Immature natural killer cell (primary cell): ENCODE results near the gene ADAMTSL2. TPM values are rescaled to one million over a fixed set of nuclear protein-coding genes. Genes with fewer than 3 reads are reported as not detected.

Source experiments
- DNase-seq, 3 donors: peaks; one replicate each; pipeline ENCODE4 v3.0.0; 2022; ENCODE audit warnings: mixed read lengths in 1 of 3
- H3K27ac Mint-ChIP-seq, 6 donors: one replicate each; pipeline ENCODE4 v1.8.0; 2020; ENCODE audit warnings: mixed read lengths in 6 of 6, mild to moderate bottlenecking in 5 of 6, inconsistent platforms in 4 of 6, moderate library complexity in 3 of 6
- H3K27me3 Mint-ChIP-seq, 3 donors: one replicate each; pipeline ENCODE4 v1.8.0; 2020 to 2021; ENCODE audit warnings: low read depth in 3 of 3, mild to moderate bottlenecking in 3 of 3, mixed read lengths in 3 of 3, moderate library complexity in 3 of 3, inconsistent platforms in 1 of 3
- H3K36me3 Mint-ChIP-seq, 3 donors: one replicate each; pipeline ENCODE4 v1.8.0; 2020; ENCODE audit warnings: mixed read lengths in 3 of 3, inconsistent platforms in 2 of 3, mild to moderate bottlenecking in 2 of 3
- H3K4me1 Mint-ChIP-seq, 2 donors: one replicate each; pipeline ENCODE4 v1.8.0; 2020; ENCODE audit warnings: inconsistent platforms in 2 of 2, mild to moderate bottlenecking in 2 of 2, mixed read lengths in 2 of 2, moderate library complexity in 1 of 2
- H3K4me3 Mint-ChIP-seq, 5 donors: one replicate each; pipeline ENCODE4 v1.8.0; 2020; ENCODE audit warnings: mild to moderate bottlenecking in 5 of 5, mixed read lengths in 5 of 5, inconsistent platforms in 3 of 5, moderate library complexity in 3 of 5
- H3K9me3 Mint-ChIP-seq, 6 donors: one replicate each; pipeline ENCODE4 v1.8.0; 2020; ENCODE audit warnings: mild to moderate bottlenecking in 6 of 6, mixed read lengths in 6 of 6, inconsistent platforms in 4 of 6, moderate library complexity in 3 of 6
- polyA plus RNA-seq, 3 donors: library from polyadenylated mRNA; unstranded; fragments of 300-500 nt; fragmentation: Illumina TruSeq; gene quantifications; one replicate each; pipeline ENCODE4 v1.2.3, GENCODE V29; 2021

Gene ADAMTSL2
- polyA plus RNA-seq, 3 donors from 2014 or later = not detected

DNA sequence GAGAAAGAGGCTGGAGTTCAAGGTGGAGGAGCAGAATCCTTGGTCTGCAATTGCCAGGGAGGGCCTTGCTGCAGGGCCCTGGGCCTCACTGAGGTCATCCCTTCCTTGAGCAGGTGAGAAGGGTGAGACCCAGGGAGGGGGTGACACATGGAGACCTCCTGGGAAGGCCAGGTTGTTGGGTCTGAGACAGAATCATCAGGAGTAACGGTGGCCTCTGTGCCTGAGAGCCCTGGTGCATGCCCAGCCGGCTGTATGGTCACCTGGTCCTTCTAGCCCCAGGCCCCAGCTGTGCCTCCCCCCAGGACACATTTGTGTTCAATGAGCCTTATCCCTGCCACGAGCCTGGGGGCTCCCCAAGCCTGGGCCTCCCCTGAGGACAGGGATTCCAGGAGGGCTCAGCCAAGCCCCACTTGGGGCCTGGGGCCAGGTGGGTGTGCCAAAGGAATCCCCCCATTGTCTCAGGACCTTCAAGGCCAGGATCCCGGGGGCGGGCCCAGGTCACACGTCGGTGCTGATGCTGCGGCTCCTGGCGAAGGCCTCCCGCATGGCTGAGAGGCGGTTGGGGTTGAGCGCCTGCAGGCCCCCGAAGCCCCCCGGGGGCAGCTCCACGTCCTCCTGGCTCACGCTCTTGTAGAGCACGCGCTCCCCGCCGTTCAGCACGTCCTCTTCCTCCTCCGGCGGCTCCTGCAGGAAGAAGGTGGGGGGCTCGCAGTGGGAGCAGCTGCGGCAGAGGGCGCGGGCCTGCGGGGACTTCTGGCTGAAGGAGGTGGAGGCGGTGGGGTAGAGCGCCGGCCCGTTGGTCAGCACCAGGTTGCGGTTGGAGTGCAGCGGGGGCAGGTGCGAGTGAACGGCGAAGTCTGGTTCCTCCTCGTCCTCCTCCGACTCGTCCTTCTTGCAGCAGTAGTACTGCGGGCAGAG, 44.3 kb downstream of the ADAMTSL2 start:
- no peak overlapping the region for H3K27ac Mint-ChIP-seq
- H3K27me3 Mint-ChIP-seq = peaks cover 5 to 9% (median 8%) of the 10 kb centered on the region in 3 donors
- no peaks in the 10 kb centered on the region for H3K9me3 Mint-ChIP-seq
- H3K4me1 Mint-ChIP-seq = peaks cover 0 to 2% of the 10 kb centered on the region in 2 donors
- no peak overlapping the region for H3K4me3 Mint-ChIP-seq
- DNase-seq = no peak
- no peaks in the 10 kb centered on the region for H3K36me3 Mint-ChIP-seq

DNA sequence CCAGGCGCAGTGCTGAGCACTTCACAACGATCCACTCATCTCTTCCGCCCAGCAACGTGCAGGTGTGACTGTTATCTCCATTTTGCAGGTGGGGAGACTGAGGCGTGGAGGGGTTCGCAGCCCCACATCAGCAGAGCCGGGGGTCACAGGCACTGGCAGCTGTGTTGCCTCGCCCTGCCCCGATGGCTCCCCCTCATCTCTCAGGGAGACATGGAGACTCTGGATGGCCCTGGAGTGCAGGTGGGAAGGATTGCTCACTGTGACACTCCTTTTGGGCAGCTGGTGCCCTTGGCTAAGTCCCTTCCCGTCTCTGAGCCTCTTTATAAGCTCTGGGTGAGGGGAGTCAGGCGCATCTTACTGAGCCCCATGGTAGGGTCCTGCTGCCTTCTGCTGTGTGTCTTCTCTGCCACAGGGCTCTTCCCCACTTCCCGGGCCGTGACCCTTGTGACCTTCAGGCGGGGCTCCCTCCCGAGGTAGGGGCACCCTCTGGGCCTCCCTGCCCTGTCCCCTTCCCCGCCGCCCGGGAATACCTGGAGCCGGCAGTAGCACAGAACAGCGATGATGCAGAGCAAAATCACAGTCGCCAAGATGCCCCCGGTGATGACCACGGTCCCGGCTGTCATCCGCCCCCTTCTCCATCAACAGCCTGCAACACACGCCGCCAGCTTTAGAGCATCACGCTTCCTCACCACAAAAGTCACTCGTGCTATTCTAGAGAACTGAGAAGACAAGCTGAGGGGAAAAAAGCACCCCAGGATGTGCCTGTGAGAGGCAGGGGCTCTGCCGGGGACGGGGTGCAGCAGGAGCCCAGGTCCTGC, 45.3 kb downstream of the ADAMTSL2 start:
- peaks cover 7 to 11% (median 9%) of the 10 kb centered on the region in 3 donors for H3K27me3 Mint-ChIP-seq
- peaks cover 0 to 2% of the 10 kb centered on the region in 2 donors for H3K4me1 Mint-ChIP-seq
- no peaks in the 10 kb centered on the region for H3K36me3 Mint-ChIP-seq
- no peaks in the 10 kb centered on the region for H3K9me3 Mint-ChIP-seq
- DNase-seq = no peak
- no peak overlapping the region for H3K4me3 Mint-ChIP-seq
- H3K27ac Mint-ChIP-seq = no peak overlapping the region

DNA sequence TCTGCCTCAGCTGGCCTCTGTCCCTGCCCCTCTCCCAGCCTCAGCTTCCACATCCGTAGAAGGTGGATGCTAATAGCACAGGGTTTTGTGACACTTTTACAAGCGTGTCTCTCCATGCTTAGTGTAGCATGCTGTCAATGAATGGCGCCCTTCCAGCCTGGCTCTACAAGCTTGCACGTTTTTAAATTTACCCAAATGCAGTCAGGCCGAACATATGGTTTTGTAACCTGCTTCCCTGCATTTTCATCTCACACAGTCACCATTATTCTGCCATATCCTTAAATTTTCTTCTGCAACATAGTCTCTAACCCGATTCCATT, 45.9 kb downstream of the ADAMTSL2 start:
- H3K9me3 Mint-ChIP-seq = no peaks in the 10 kb centered on the region
- H3K4me1 Mint-ChIP-seq = peaks cover 0 to 2% of the 10 kb centered on the region in 2 donors
- H3K27me3 Mint-ChIP-seq = peaks cover 7 to 11% (median 9%) of the 10 kb centered on the region in 3 donors

DNA sequence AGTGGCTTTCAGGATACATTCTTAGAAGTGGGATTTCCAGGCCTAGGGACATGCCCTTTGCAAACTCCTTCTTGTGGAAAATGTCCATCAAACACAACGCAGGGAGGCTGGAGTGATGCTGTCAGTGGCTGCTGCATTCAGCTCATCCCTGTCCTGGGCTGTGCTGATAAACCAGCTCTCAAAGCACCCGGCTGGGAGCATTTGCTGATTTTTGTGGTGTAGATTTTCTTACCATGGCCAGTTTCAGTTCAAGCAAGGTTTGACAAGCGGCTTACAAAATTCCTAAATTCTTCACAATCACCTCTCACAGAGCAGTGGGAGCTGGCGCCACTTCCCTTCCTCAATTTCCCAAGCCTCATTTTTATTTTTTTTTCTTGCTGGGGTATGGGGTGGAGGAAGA, 46.5 kb downstream of the ADAMTSL2 start:
- DNase-seq = no peak
- Mint-ChIP-seq H3K4me3 (no peak overlapping the region), H3K27me3 (peaks cover 7 to 11% (median 8%) of the 10 kb centered on the region in 3 donors), H3K36me3 (no peaks in the 10 kb centered on the region), H3K27ac (no peak overlapping the region), H3K9me3 (no peaks in the 10 kb centered on the region), H3K4me1 (peaks cover 0 to 2% of the 10 kb centered on the region in 2 donors)

More for the DNA sequence above, 45.9 kb downstream of the ADAMTSL2 start:
- Mint-ChIP-seq H3K27ac (no peak overlapping the region), H3K4me3 (no peak overlapping the region), H3K36me3 (no peaks in the 10 kb centered on the region)
- DNase-seq = no peak

DNA sequence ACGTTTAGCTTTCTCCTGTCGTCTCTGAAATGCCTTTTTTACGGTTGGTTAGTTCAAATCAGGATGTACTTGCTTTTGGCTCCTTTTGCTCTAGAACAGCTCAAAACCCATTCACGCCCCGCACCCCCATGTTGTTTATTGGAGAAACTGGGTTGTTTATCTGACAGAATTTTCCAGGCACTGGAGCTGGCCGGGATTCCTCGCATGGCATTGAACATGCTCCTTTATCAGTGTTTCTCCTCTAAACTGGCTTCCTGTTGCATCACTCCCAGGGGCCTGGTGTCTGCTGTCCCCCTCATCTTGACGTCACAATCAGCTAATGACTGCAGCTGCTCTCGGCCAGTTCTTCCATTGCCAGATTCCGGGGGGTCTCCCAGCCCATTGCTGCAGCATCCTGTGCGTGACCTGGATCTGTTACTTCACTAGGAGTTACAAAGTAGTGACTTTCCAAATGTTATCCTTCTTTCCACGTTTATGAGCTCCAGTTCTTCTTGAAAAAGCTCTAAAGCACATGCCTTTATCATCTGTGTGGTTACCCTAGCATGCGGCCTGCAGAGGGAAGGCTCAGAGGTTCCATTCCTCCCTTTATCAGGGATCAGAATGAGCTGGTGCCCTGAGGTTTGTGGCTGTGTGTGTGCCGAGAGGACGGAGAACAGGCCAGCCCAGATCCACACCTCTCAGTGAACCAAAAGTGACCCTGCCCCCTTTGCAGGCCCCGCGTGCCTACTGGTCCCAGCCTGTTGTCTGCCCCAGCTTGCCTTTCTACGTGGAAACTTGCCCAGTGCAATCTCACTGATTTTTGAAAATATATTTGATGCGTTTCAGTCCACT, 47.2 kb downstream of the ADAMTSL2 start:
- Mint-ChIP-seq H3K36me3 (no peaks in the 10 kb centered on the region), H3K4me3 (no peak overlapping the region), H3K9me3 (no peaks in the 10 kb centered on the region), H3K27me3 (peaks cover 7 to 11% (median 9%) of the 10 kb centered on the region in 3 donors), H3K27ac (no peak overlapping the region), H3K4me1 (no peaks in the 10 kb centered on the region)
- DNase-seq = no peak

DNA sequence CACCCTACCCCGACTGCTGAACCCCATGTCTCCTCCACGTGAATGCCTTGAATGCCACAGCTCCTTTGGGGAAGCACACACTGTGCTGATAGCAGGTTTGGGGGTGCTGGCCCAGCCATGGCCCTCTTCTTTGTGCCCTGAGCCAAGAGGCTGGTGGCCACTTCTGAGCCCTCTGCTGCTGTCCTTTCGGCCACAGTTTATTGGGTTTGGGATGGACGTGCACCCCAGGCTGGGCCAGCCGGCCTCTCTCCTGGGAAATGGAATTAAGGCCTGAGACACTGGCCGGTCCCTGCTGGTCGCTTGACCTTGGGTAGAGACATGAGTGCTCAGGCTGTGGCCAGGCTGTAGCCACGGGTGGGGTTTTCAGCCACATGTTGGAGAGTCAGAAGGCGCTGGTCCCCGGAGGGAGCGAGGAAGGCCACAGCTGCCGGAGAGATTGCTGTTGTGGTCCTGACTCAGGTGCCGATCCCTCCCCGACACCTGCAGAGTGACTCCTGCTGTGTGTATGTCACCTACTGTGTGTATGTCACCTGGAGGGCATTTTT, 48.1 kb downstream of the ADAMTSL2 start:
- Mint-ChIP-seq H3K9me3 (no peaks in the 10 kb centered on the region), H3K4me3 (no peak overlapping the region), H3K27me3 (peaks cover 7 to 11% (median 8%) of the 10 kb centered on the region in 3 donors), H3K27ac (peak overlapping the region in 1 of 6 donors; percentile 34), H3K36me3 (no peaks in the 10 kb centered on the region), H3K4me1 (no peaks in the 10 kb centered on the region)
- no peak for DNase-seq

DNA sequence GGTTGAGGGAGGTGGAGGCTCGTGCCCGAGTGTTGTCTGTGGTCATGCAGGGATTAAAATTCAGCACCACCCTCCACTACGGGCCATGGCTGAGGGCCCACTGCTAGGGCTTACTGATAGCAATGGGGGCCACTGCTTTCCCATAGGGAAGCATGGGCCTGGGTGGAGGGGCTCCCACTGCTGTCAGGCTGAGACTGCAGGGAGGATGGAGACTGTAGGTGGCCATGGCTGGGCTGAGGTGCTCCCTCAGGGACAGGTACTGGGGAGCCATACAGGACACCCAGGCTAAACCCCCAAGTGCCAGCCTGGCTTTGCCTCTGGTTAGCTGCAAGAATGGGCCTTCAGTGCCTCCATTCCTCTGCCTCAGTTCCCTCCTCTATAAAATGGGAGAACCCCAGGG, 48.6 kb downstream of the ADAMTSL2 start:
- DNase-seq = no peak
- Mint-ChIP-seq H3K4me1 (no peaks in the 10 kb centered on the region), H3K9me3 (no peaks in the 10 kb centered on the region), H3K27ac (no peak overlapping the region), H3K36me3 (no peaks in the 10 kb centered on the region), H3K27me3 (peaks cover 7 to 11% (median 8%) of the 10 kb centered on the region in 3 donors), H3K4me3 (no peak overlapping the region)

DNA sequence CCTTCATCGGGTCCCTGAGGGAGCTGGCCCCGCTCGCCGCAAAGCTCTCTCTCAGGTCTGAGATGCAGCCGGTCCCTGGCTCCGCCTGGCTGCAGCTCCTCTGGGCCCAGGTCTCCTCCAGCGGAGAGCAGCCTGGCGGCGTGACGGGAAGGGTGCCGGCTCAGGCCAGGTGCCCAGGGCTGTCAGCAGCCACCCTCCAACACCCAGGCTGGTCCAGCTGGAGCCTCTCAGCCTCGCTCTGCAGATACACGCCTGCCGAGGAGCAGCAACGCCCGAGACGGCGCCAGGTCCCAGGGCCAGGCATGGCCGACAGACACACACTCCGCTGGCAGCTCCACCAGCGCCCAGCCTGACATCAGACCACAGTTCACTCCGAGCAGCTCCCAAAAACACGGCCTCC, 49.1 kb downstream of the ADAMTSL2 start:
- no peak overlapping the region for H3K27ac Mint-ChIP-seq
- H3K9me3 Mint-ChIP-seq = no peaks in the 10 kb centered on the region
- DNase-seq = no peak
- peaks cover 7 to 9% (median 8%) of the 10 kb centered on the region in 3 donors for H3K27me3 Mint-ChIP-seq
- H3K36me3 Mint-ChIP-seq = no peaks in the 10 kb centered on the region
- H3K4me3 Mint-ChIP-seq = no peak overlapping the region
- H3K4me1 Mint-ChIP-seq = no peaks in the 10 kb centered on the region

DNA sequence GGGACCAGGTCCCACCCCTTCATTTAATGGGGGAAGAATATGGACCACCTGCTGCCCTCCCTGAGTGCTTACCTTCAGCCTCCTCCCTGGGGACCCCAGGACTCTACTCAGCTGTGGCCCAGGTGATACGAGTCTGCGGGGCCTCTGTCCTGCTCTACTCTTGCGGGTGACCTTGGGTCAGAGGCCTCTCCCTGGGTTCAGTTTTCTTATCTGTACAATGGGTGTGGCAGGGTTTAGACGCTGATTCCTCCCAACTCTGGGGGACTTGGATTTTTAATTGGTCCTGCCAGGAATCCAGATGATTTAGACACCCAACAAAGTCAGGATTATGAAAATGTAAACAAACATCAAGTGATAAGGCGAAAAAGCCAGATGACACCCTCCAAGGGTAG, 49.7 kb downstream of the ADAMTSL2 start:
- Mint-ChIP-seq H3K4me1 (no peaks in the 10 kb centered on the region), H3K27ac (no peak overlapping the region), H3K4me3 (no peak overlapping the region), H3K27me3 (peaks cover 7 to 9% (median 8%) of the 10 kb centered on the region in 3 donors), H3K36me3 (no peaks in the 10 kb centered on the region), H3K9me3 (no peaks in the 10 kb centered on the region)
- DNase-seq = no peak

DNA sequence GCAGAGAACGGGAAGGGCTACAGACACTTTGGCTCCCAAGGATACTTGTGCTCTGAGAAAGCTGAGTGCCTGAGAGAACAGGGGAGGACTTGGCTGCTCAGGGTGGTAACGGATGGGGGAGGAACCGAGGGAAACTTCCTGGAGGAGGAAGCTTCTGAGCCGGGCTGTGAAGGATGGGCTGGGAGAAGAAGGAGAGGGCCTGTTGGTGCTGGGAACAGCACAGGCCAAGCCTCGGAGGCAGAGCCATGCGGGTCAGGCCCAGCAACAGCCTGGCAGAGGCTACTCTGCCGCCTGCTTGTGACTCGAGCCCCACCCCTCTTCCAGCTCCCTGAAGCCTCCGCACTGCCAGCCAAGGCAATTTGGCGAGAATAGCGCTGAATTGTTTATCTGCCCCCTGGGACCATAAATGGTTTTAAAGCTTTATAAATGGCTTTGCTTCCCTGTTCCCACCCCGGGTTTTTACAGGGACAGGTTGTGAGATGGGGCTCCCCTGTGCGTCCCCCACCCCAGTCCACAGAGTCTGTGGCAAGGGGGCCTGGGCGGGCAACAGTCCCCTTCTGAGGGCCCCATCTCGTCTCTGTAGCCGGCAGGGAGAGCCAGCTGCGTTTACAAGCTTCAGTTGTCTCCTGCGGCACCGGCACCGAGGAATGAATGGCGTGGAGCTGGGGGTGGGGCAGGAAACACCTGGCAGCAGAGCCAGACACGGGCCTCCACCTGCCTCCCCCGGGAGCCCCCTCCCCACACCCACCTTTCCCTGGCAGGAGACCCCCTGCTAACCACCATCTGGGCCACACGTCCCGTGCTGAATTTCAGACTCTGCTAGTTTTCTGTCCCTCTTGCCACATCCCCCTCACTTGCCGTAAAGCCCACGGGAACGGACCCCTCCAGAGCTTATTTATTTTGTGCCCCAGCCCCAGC, 50.3 kb downstream of the ADAMTSL2 start:
- H3K4me3 Mint-ChIP-seq = no peak overlapping the region
- H3K9me3 Mint-ChIP-seq = no peaks in the 10 kb centered on the region
- H3K4me1 Mint-ChIP-seq = no peaks in the 10 kb centered on the region
- no peak for DNase-seq
- no peak overlapping the region for H3K27ac Mint-ChIP-seq
- H3K27me3 Mint-ChIP-seq = peaks cover 7 to 9% (median 8%) of the 10 kb centered on the region in 3 donors
- no peaks in the 10 kb centered on the region for H3K36me3 Mint-ChIP-seq

DNA sequence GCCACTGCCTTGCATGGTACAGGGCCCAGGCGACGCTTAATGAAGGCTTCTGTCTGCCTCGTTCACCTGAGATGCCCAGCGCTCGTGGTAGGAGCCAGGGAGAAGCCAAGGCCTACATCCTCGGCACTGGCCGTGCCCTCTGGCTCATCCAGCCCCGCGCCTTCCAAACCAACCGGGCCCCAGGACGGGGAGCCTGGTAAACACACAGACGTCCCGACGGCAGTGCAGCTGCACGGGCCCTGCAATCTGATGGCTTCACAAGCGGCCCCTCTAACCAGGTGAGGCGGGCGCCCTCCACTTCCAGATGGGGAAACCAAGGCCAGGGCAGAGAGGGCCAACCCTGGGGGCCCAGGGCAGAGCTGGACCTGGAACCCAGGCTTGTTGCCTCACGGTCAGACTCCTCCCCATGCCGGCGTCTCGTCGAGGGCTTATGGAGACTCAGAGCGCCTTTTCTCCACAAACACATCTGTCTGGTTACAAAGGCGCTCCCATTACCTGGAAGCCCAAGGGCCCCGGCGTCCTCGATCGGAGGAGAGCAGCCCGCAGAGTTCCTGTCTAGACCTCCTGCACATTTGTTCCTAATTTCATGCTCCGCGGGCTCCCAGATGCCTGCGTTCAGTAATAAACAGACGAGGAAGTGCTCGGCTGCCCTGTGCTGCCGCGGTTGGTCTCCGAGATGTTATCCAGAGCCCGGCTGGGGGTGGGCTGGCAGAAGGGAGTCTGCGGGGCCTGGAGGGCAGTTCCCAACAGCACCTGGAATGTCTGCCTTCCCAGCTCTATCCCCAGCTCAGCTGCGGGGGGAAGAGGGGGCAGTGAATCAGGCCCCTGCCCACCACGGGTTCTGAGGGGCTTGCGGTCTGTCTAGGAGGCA, 51.2 kb downstream of the ADAMTSL2 start:
- H3K4me3 Mint-ChIP-seq = no peak overlapping the region
- no peaks in the 10 kb centered on the region for H3K9me3 Mint-ChIP-seq
- no peaks in the 10 kb centered on the region for H3K36me3 Mint-ChIP-seq
- DNase-seq = no peak
- no peaks in the 10 kb centered on the region for H3K4me1 Mint-ChIP-seq
- H3K27me3 Mint-ChIP-seq = peaks cover 7 to 9% (median 8%) of the 10 kb centered on the region in 3 donors
- no peak overlapping the region for H3K27ac Mint-ChIP-seq

DNA sequence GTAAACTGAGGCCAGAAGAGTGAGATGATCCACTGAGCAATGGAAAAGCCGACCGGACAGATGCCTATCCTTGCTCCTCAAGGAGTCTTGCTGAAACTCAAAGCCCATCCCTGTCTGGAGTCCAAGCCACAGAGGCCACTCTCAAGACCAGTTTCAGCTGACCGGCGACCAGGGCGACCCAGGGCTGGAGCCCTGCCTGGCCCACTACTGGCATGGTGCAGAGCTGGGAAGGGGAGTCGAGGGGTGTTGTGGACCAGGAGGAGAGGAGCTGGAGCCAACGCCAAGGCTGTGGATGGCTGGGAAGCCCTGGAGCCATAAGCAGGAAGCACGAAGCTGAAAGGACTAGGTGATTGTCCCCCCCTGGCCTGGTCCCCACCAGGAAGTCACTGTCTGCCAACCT, 52.5 kb downstream of the ADAMTSL2 start:
- H3K36me3 Mint-ChIP-seq = no peaks in the 10 kb centered on the region
- H3K27ac Mint-ChIP-seq = no peak overlapping the region
- peaks cover 2 to 9% (median 5%) of the 10 kb centered on the region in 3 donors for H3K27me3 Mint-ChIP-seq
- no peaks in the 10 kb centered on the region for H3K9me3 Mint-ChIP-seq
- DNase-seq = no peak
- H3K4me3 Mint-ChIP-seq = no peak overlapping the region
- H3K4me1 Mint-ChIP-seq = no peaks in the 10 kb centered on the region
